Testis (tissue), 2 donors: ENCODE data around the gene SOCS6.

ENCODE experiments used
- POLR2A ChIP-seq: fragments of 450-650 bp; IDR thresholded peaks from one replicate; pipeline ENCODE4 v1.6.1; 2017; ENCODE audit warnings: antibody characterized with exemption, mild to moderate bottlenecking, moderate library complexity
- TF ChIP-seq, protein P1 (sequence below), 3 experiments: fragments of 450-650 bp in 2 of 3; fragments of 200-600 bp in 1 of 3; sonication (generic) in 1 of 3; IDR thresholded peaks; one replicate each; pipeline ENCODE4 v1.5.1; 2016 to 2019; ENCODE audit warnings: antibody characterized with exemption in 3 of 3, mild to moderate bottlenecking in 2 of 3, moderate library complexity in 1 of 3

DNA sequence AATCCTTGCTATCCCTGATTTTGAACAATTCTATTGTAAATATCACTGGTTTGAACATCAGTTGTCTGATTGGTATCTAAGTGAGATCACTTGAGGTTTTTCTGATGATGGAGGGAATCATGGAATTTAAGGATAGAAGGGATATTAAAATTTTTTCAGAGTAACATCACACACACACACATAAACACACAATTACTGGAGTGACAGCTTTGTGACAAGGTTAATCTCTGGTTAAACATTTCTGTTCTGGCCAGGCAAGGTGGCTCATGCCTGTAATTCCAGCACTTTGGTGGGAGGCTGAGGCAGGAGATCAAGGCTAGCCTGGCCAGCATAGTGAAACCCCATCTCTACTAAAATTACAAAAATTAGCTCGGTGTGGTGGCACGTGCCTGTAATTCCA lies 85.3 kb downstream of the SOCS6 start:
- TF ChIP-seq, protein P1, sequence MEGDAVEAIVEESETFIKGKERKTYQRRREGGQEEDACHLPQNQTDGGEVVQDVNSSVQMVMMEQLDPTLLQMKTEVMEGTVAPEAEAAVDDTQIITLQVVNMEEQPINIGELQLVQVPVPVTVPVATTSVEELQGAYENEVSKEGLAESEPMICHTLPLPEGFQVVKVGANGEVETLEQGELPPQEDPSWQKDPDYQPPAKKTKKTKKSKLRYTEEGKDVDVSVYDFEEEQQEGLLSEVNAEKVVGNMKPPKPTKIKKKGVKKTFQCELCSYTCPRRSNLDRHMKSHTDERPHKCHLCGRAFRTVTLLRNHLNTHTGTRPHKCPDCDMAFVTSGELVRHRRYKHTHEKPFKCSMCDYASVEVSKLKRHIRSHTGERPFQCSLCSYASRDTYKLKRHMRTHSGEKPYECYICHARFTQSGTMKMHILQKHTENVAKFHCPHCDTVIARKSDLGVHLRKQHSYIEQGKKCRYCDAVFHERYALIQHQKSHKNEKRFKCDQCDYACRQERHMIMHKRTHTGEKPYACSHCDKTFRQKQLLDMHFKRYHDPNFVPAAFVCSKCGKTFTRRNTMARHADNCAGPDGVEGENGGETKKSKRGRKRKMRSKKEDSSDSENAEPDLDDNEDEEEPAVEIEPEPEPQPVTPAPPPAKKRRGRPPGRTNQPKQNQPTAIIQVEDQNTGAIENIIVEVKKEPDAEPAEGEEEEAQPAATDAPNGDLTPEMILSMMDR (IDR thresholded peaks at IDR 0.05): no peak
- no peak for TF ChIP-seq POLR2A
